ENCODE results near the gene HIC2.
"Not testable (repeated sequence)": the region's sequence is repeated elsewhere in the genome, so short reads cannot be mapped to it uniquely, and the experiment has no call there.

DNA sequence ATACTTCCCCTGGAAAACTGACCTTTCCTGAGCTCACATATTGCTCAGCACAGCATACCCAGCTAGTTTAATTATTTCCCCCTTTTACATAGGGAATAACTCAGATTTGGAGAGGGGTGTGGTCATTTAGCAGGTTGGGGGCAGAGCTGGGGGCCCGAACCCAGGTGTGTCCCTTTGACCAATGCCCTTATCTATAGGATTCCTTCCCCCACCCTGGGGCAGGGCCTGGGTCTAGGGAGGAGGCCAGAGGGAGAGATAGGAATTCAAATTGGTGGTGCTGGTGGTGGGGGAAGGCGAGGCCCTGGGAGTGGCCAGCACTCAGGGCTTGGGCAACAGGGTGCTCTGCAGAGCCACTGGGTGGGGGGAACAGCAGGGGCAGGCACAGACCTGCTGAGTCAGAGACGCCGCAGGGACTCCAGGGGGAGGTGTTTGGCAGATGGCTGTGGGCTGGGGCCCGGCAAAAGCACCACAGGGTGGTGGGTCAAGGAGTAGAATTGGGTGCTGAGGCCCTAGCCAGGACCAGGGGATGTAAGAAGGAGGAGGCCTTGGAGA is 14.3 kb upstream of the HIC2 start:
- TF ChIP-seq, protein P1, sequence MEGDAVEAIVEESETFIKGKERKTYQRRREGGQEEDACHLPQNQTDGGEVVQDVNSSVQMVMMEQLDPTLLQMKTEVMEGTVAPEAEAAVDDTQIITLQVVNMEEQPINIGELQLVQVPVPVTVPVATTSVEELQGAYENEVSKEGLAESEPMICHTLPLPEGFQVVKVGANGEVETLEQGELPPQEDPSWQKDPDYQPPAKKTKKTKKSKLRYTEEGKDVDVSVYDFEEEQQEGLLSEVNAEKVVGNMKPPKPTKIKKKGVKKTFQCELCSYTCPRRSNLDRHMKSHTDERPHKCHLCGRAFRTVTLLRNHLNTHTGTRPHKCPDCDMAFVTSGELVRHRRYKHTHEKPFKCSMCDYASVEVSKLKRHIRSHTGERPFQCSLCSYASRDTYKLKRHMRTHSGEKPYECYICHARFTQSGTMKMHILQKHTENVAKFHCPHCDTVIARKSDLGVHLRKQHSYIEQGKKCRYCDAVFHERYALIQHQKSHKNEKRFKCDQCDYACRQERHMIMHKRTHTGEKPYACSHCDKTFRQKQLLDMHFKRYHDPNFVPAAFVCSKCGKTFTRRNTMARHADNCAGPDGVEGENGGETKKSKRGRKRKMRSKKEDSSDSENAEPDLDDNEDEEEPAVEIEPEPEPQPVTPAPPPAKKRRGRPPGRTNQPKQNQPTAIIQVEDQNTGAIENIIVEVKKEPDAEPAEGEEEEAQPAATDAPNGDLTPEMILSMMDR (IDR thresholded peaks at IDR 0.05) = not testable (repeated sequence)
- not testable (repeated sequence) for TF ChIP-seq POLR2A (IDR thresholded peaks at IDR 0.05)

Data from uterus (tissue), 2 donors.